ENCODE results near the gene ZAR1. TPM values are rescaled to one million over a fixed set of nuclear protein-coding genes. Genes with fewer than 3 reads are reported as not detected.
"Not testable (repeated sequence)": the region's sequence is repeated elsewhere in the genome, so short reads cannot be mapped to it uniquely, and the experiment has no call there.

ZAR1 gene
- total RNA-seq, 1 experiment from 2014 or later, result not detected

DNA sequence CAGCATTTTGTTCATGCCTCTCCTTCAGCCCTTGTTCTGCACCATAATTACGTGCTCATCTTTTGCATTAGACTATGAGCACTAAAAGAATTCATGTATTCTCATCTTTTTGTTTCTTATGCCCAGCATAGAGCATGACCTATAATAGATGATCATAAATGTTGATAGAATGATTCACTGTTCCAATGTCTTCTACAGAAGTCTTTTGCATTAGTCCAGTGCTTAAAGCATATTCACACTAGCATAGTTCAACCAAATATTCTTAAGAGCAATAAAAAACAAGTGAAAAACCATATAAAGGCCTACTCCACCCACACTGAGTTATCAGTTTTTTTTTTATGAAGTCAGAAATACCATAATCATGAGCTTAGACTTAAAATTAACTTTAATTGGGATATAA is 43.4 kb upstream of the ZAR1 start:
- no peaks in the 10 kb centered on the region for H3K9me3 ChIP-seq (ENCODE audit: insufficient read depth, low read depth)
- no peaks in the 10 kb centered on the region for H3K9me2 ChIP-seq (ENCODE audit: insufficient read depth)
- no peaks in the 10 kb centered on the region for H3K36me3 ChIP-seq (ENCODE audit: low read depth)
- no peaks in the 10 kb centered on the region for H3K27me3 ChIP-seq (ENCODE audit: insufficient read depth, low read depth)
- no peak for DNase-seq
- TF ChIP-seq, protein P1, sequence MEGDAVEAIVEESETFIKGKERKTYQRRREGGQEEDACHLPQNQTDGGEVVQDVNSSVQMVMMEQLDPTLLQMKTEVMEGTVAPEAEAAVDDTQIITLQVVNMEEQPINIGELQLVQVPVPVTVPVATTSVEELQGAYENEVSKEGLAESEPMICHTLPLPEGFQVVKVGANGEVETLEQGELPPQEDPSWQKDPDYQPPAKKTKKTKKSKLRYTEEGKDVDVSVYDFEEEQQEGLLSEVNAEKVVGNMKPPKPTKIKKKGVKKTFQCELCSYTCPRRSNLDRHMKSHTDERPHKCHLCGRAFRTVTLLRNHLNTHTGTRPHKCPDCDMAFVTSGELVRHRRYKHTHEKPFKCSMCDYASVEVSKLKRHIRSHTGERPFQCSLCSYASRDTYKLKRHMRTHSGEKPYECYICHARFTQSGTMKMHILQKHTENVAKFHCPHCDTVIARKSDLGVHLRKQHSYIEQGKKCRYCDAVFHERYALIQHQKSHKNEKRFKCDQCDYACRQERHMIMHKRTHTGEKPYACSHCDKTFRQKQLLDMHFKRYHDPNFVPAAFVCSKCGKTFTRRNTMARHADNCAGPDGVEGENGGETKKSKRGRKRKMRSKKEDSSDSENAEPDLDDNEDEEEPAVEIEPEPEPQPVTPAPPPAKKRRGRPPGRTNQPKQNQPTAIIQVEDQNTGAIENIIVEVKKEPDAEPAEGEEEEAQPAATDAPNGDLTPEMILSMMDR (conservative IDR thresholded peaks at IDR 0.05), result no peak
- TF ChIP-seq EZH2 (IDR thresholded peaks at IDR 0.05; ENCODE audit: low read depth), result no peak
- H3K79me2 ChIP-seq (ENCODE audit: low read depth), result no peaks in the 10 kb centered on the region
- H3K4me1 ChIP-seq (replicated peaks; ENCODE audit: insufficient read depth), result no peaks in the 10 kb centered on the region
- ChIA-PET POLR2A (ENCODE audit: unreplicated experiment) (interaction anchor here (0.6 kb wide), 1 partner anchor 178 kb away, joined by 26 read pairs; no protein-coding TSS in a partner anchor), CTCF (interaction anchor here (0.6 kb wide), 1 partner anchor 79 kb away, joined by 11 read pairs; no protein-coding TSS in a partner anchor)
- no peak overlapping the region for H3K4me3 ChIP-seq
- no peak overlapping the region for H3K4me2 ChIP-seq
- H3K27ac ChIP-seq, result no peak overlapping the region
- intact Hi-C loops (cut with micrococcal nuclease; ENCODE audit: unreplicated experiment), result loop anchor here (10.0 kb wide), 1 partner anchor 98 kb away; no protein-coding TSS in a partner anchor
- no peaks in the 10 kb centered on the region for H3F3A ChIP-seq (ENCODE audit: insufficient read depth, low read depth)
- no TSS peak for BruUV-seq (replicated peaks)
- no peak overlapping the region for H2AFZ ChIP-seq
- H4K20me1 ChIP-seq (ENCODE audit: insufficient read depth), result no peaks in the 10 kb centered on the region

DNA sequence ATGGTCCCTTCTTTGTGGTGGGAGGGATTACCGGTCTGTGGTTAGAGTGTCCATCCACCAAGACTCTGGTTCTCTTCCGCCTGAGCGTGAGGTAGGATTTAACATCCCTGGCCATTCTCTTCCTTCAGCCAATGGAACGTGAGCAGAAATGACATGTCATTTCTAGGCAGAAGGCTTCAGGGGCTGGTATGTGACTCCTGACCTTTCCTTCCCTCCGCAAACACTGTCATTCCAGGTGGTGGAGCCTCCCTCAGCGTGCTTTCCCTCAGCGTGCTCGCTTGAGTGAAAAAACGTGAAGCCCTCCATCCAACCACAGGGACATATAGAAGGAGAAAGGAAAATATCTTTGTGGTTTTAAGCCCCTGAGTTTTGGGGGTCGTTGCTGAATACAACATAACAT is 40.9 kb upstream of the ZAR1 start:
- BruUV-seq (replicated peaks), result no TSS peak
- H3K4me3 ChIP-seq, result no peak overlapping the region
- H3K27ac ChIP-seq, result no peak overlapping the region
- no peak overlapping the region for H3K4me2 ChIP-seq
- ChIA-PET CTCF (no interaction called here), POLR2A (ENCODE audit: unreplicated experiment) (no interaction called here)
- no peaks in the 10 kb centered on the region for H3K27me3 ChIP-seq (ENCODE audit: insufficient read depth, low read depth)
- intact Hi-C loops (cut with micrococcal nuclease; ENCODE audit: unreplicated experiment), result loop anchor here (10.0 kb wide), 1 partner anchor 96 kb away; no protein-coding TSS in a partner anchor
- H3F3A ChIP-seq (ENCODE audit: insufficient read depth, low read depth), result no peaks in the 10 kb centered on the region
- no peaks in the 10 kb centered on the region for H3K9me2 ChIP-seq (ENCODE audit: insufficient read depth)
- H3K79me2 ChIP-seq (ENCODE audit: low read depth), result no peaks in the 10 kb centered on the region
- H4K20me1 ChIP-seq (ENCODE audit: insufficient read depth), result no peaks in the 10 kb centered on the region
- no peak for TF ChIP-seq EZH2 (IDR thresholded peaks at IDR 0.05; ENCODE audit: low read depth)
- TF ChIP-seq, protein P1 (conservative IDR thresholded peaks at IDR 0.05), result no peak
- DNase-seq, result no peak
- no peaks in the 10 kb centered on the region for H3K4me1 ChIP-seq (replicated peaks; ENCODE audit: insufficient read depth)
- no peak overlapping the region for H2AFZ ChIP-seq
- H3K36me3 ChIP-seq (ENCODE audit: low read depth), result no peaks in the 10 kb centered on the region
- no peaks in the 10 kb centered on the region for H3K9me3 ChIP-seq (ENCODE audit: insufficient read depth, low read depth)

DNA sequence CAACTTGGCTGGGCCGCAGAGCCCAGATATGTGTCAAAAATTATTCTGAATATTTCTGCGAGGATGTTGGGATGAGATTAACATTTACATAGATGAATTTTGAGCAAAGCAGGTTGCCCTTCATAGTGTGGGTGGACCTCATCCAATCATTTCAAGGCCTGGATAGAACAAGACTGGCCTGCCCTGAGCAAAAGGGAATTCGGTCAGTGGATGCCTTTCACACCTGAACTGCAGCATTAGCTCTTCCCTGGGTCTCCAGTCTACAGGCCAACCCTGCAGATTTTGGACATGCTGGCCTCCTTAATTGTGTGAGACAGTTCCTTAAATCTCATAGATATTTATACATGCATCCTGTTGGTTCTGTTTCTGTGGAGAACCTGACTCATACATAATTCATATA is 39.3 kb upstream of the ZAR1 start:
- Histone ChIP-seq H3K9me3 (ENCODE audit: insufficient read depth, low read depth) (no peaks in the 10 kb centered on the region), H3K4me1 (replicated peaks; ENCODE audit: insufficient read depth) (no peaks in the 10 kb centered on the region), H3K4me2 (no peak overlapping the region), H3K79me2 (ENCODE audit: low read depth) (no peaks in the 10 kb centered on the region), H2AFZ (no peak overlapping the region), H3F3A (ENCODE audit: insufficient read depth, low read depth) (no peaks in the 10 kb centered on the region), H3K27me3 (ENCODE audit: insufficient read depth, low read depth) (no peaks in the 10 kb centered on the region), H3K36me3 (ENCODE audit: low read depth) (no peaks in the 10 kb centered on the region), H3K9me2 (ENCODE audit: insufficient read depth) (no peaks in the 10 kb centered on the region), H3K4me3 (no peak overlapping the region), H3K27ac (no peak overlapping the region), H4K20me1 (ENCODE audit: insufficient read depth) (no peaks in the 10 kb centered on the region)
- intact Hi-C loops (cut with micrococcal nuclease; ENCODE audit: unreplicated experiment), result no loop called here
- BruUV-seq (replicated peaks), result no TSS peak
- CTCF ChIA-PET, result no interaction called here
- POLR2A ChIA-PET (ENCODE audit: unreplicated experiment), result no interaction called here
- no peak for DNase-seq
- TF ChIP-seq, protein P1 (conservative IDR thresholded peaks at IDR 0.05), result no peak

DNA sequence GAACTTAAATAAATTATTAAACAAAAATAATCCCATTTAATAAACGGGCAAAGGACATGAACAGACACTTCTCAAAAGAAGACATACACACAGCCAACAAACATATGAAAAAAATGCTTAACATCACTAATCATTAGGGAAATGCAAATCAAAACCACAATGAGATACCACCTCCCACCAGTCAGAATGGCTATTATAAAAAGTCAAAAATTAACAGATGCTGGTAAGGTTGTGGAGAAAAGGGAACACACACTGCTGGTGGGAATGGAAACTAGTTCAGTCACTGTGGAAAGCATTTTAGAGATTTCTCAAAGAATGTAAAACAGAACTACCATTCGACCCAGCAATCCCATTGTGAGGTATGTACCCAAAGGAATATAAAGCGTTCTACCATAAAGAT is 38.4 kb upstream of the ZAR1 start:
- H4K20me1 ChIP-seq (ENCODE audit: insufficient read depth); intact Hi-C loops (cut with micrococcal nuclease; ENCODE audit: unreplicated experiment); H3K79me2 ChIP-seq (ENCODE audit: low read depth); H3K4me2 ChIP-seq; H3K4me3 ChIP-seq; CTCF ChIA-PET; BruUV-seq (replicated peaks); H3K36me3 ChIP-seq (ENCODE audit: low read depth); POLR2A ChIA-PET (ENCODE audit: unreplicated experiment); DNase-seq; H3K27ac ChIP-seq; H3K27me3 ChIP-seq (ENCODE audit: insufficient read depth, low read depth); H3K4me1 ChIP-seq (replicated peaks; ENCODE audit: insufficient read depth); H2AFZ ChIP-seq; H3K9me3 ChIP-seq (ENCODE audit: insufficient read depth, low read depth); H3K9me2 ChIP-seq (ENCODE audit: insufficient read depth); H3F3A ChIP-seq (ENCODE audit: insufficient read depth, low read depth): not testable (repeated sequence)
